Measurements from ENCODE around the gene GTPBP10. TPM values are rescaled to one million over a fixed set of nuclear protein-coding genes. Genes with fewer than 3 reads are reported as not detected.

The GTPBP10 gene
- total RNA-seq, 1 donor from 2014 or later, result 21.3 TPM

DNA sequence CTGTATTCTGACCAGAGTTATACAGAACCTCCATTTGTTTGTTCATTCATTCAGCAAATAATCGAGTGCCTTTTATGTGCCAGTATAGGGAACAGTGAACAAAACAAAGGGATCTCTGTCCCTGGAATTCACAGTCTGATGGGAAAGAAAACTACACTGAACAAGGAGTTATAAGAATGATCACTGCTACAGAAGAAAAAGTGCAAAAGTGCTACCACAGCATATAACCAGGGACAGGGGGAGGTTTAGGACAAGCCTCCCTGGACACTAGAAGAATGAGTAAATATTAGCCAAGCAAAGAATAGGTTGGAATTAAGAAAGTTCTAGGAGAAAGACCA is 60.9 kb downstream of the GTPBP10 start:
- H3K4me1 ChIP-seq, result peaks cover 18% of the 10 kb centered on the region

DNA sequence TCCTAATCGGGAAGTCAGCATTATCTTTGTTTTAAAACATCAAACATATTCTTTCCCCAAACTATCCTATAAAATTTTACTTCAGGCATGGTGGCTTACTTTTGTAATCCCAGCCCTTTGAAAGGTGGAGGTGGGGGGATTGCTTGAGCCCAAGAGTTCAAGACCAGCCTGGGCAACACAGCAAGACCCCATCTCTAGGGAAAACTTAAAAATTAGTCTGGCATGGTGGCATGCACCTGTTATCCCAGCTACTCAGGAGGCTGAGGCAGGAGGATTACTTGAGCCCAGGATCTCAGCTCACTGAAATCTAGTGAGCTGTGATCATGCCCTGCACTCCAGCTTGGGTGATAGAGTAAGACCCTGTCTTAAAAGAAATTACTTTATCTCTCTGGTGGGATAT is 61.6 kb downstream of the GTPBP10 start:
- H3K27me3 ChIP-seq (ENCODE audit: low read depth), result no peaks in the 10 kb centered on the region
- no peak for ATAC-seq
- H3K36me3 ChIP-seq, result peaks cover 46% of the 10 kb centered on the region
- H3K4me1 ChIP-seq, result peaks cover 18% of the 10 kb centered on the region
- no peak overlapping the region for H3K27ac ChIP-seq
- TF ChIP-seq, protein P1, sequence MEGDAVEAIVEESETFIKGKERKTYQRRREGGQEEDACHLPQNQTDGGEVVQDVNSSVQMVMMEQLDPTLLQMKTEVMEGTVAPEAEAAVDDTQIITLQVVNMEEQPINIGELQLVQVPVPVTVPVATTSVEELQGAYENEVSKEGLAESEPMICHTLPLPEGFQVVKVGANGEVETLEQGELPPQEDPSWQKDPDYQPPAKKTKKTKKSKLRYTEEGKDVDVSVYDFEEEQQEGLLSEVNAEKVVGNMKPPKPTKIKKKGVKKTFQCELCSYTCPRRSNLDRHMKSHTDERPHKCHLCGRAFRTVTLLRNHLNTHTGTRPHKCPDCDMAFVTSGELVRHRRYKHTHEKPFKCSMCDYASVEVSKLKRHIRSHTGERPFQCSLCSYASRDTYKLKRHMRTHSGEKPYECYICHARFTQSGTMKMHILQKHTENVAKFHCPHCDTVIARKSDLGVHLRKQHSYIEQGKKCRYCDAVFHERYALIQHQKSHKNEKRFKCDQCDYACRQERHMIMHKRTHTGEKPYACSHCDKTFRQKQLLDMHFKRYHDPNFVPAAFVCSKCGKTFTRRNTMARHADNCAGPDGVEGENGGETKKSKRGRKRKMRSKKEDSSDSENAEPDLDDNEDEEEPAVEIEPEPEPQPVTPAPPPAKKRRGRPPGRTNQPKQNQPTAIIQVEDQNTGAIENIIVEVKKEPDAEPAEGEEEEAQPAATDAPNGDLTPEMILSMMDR (IDR thresholded peaks at IDR 0.05), result no peak
- H3K4me3 ChIP-seq, result no peak overlapping the region
- intact Hi-C loops (cut with DNase I), result no loop called here
- no peak for DNase-seq
- no peaks in the 10 kb centered on the region for H3K9me3 ChIP-seq

More for the DNA sequence above, 60.9 kb downstream of the GTPBP10 start:
- Histone ChIP-seq H3K27me3 (ENCODE audit: low read depth) (no peaks in the 10 kb centered on the region), H3K4me3 (no peak overlapping the region), H3K27ac (no peak overlapping the region), H3K9me3 (no peaks in the 10 kb centered on the region), H3K36me3 (peaks cover 46% of the 10 kb centered on the region)
- intact Hi-C loops (cut with DNase I), result no loop called here
- no peak for ATAC-seq
- TF ChIP-seq, protein P1 (IDR thresholded peaks at IDR 0.05), result no peak
- DNase-seq, result no peak

DNA sequence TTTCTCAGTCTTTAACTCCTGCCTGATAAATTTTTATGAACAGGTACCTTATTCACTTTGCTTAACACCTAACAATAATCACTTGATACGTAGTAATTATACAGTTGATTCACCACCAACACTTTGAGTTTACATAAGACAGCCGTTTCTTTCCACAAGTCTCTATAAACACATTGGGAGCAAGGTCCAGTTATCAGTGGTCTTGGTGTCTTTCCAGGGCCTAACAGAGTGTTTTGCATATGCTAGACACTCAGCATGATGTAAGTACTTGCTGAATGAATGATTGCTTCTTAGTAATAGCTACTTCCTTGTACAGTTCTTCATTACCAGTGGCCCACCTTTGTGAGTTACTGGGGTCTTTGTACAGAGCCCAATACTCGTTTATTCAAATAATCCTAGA is 63.2 kb downstream of the GTPBP10 start:
- no peak for ATAC-seq
- TF ChIP-seq, protein P1 (IDR thresholded peaks at IDR 0.05), result no peak
- intact Hi-C loops (cut with DNase I), result no loop called here
- DNase-seq, result no peak
- H3K36me3 ChIP-seq, result peaks cover 46% of the 10 kb centered on the region
- H3K9me3 ChIP-seq, result no peaks in the 10 kb centered on the region
- H3K4me1 ChIP-seq, result peaks cover 11% of the 10 kb centered on the region
- no peak overlapping the region for H3K4me3 ChIP-seq
- no peaks in the 10 kb centered on the region for H3K27me3 ChIP-seq (ENCODE audit: low read depth)
- no peak overlapping the region for H3K27ac ChIP-seq

DNA sequence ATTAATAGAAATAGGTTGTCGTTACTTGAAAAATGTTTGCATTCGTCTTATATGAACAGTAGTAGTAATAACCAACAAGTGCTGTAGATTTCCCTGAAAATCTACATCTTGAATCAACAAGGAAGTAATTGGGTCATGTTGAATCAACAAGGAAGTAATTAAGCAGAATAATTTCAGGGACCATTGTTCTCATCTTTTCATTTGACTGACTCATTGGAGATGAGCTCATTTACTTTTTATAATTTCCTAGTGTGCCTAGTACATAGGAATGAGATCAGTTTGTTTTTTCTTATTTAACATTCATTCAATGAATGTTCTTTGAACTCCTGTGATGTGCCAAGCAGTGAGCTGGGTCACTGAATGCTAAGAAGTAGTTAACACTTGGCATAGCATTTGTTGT is 65.0 kb downstream of the GTPBP10 start:
- intact Hi-C loops (cut with DNase I), result no loop called here
- Histone ChIP-seq H3K36me3 (peaks cover 34% of the 10 kb centered on the region), H3K27me3 (ENCODE audit: low read depth) (no peaks in the 10 kb centered on the region), H3K27ac (no peak overlapping the region), H3K9me3 (no peaks in the 10 kb centered on the region), H3K4me1 (peaks cover 4% of the 10 kb centered on the region), H3K4me3 (no peak overlapping the region)
- ATAC-seq (peak in 1 of 2 donors; percentile 18), DNase-seq (no peak)
- TF ChIP-seq, protein P1 (IDR thresholded peaks at IDR 0.05), result no peak

DNA sequence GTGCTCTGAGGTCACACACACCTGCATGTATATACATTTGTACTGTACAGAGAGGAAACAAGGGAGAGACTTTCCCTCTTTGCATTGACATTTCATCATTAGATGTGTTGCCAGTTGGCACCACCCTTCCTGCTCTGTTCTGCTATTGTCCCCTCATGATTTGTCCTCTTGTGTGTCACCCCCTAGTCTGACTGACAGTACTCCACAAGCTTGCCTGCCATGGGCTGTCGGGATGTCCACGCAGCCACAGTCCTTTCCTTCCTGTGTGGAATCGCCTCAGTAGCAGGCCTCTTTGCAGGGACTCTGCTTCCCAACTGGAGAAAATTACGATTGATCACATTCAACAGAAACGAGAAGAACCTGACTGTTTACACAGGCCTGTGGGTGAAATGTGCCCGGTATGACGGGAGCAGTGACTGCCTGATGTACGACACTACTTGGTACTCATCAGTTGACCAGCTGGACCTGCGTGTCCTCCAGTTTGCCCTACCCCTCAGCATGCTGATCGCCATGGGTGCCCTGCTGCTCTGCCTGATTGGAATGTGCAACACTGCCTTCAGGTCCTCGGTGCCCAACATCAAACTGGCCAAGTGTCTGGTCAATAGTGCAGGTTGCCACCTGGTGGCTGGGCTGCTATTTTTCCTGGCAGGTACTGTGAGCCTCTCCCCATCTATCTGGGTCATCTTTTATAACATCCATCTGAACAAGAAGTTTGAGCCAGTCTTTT is 66.1 kb downstream of the GTPBP10 start:
- Histone ChIP-seq H3K27me3 (ENCODE audit: low read depth) (no peaks in the 10 kb centered on the region), H3K4me3 (no peak overlapping the region), H3K9me3 (no peaks in the 10 kb centered on the region), H3K4me1 (no peaks in the 10 kb centered on the region), H3K36me3 (peaks cover 23% of the 10 kb centered on the region), H3K27ac (no peak overlapping the region)
- ATAC-seq, result peak; percentile 26 to 35
- DNase-seq, result no peak
- TF ChIP-seq, protein P1 (IDR thresholded peaks at IDR 0.05), result no peak
- intact Hi-C loops (cut with DNase I), result no loop called here
